B cell (primary cell): ENCODE results near the gene TCP1. TPM values are rescaled to one million over a fixed set of nuclear protein-coding genes. Genes with fewer than 3 reads are reported as not detected.
"Not testable (repeated sequence)": the region's sequence is repeated elsewhere in the genome, so short reads cannot be mapped to it uniquely, and the experiment has no call there.

Experiments
- ATAC-seq: fragments of 200-7000 bp; cut with Tn5 transposase; one replicate; pipeline ENCODE4 v1.10.0; 2021; ENCODE audit warnings: low read depth, mild to moderate bottlenecking, moderate number of reproducible peaks, moderate library complexity
- CTCF ChIA-PET: fragments of 350-600 bp; sonication (Branson Sonifier 250); formaldehyde crosslinking; loops from one replicate; lab custom pipeline; 2021; ENCODE audit warnings: antibody characterized with exemption, inconsistent platforms; lab: Charles Lee
- POLR2A ChIA-PET: fragments of 350-600 bp; sonication (Branson Sonifier 250); formaldehyde crosslinking; loops from one replicate; lab custom pipeline; 2021; ENCODE audit warnings: antibody characterized with exemption; lab: Charles Lee
- DNase-seq: peaks from one replicate; pipeline ENCODE4 v3.0.0; 2013
- H2AFZ ChIP-seq: 2 replicates; pipeline ENCODE4 v1.6.1; 2012; ENCODE audit warnings: mild to moderate bottlenecking, low read depth, low read length; ENCODE audit not compliant: insufficient read depth, poor library complexity, severe bottlenecking
- H3K27ac ChIP-seq, 2 donors: 1 replicate in 1 of 2; 2 replicates in 1 of 2; pipeline ENCODE4 v1.5.1; 2012 to 2013; ENCODE audit warnings: low read length in 2 of 2, mild to moderate bottlenecking in 2 of 2, moderate library complexity in 1 of 2
- H3K27me3 ChIP-seq, 4 experiments: fragments of 200-600 bp in 1 of 4; sonication (generic) in 1 of 4; replicated peaks in 1 of 4; 1 replicate in 2 of 4; 2 replicates in 2 of 4; pipeline versions ENCODE4 v1.6.1 to v1.7.0; 2013 to 2016; ENCODE audit warnings: low read length in 3 of 4, mild to moderate bottlenecking in 2 of 4, mixed read lengths in 1 of 4, moderate library complexity in 1 of 4; ENCODE audit not compliant: insufficient read depth in 4 of 4, control insufficient read depth in 3 of 4; ENCODE audit errors: control extremely low read depth in 1 of 4
- H3K36me3 ChIP-seq, 2 experiments: replicated peaks in 1 of 2; 1 replicate in 1 of 2; 2 replicates in 1 of 2; pipeline versions ENCODE4 v1.6.1 to v1.7.1; 2013; ENCODE audit warnings: low read length in 1 of 2; ENCODE audit not compliant: insufficient read depth in 2 of 2, control insufficient read depth in 1 of 2; ENCODE audit errors: control extremely low read depth in 1 of 2, extremely low read depth in 1 of 2
- H3K4me1 ChIP-seq, 2 donors: fragments of 200-600 bp in 1 of 2; sonication (generic) in 1 of 2; 1 replicate in 1 of 2; 2 replicates in 1 of 2; pipeline versions ENCODE4 v1.5.1 to v1.6.1; 2013 to 2017; ENCODE audit warnings: low read length in 2 of 2; ENCODE audit not compliant: control insufficient read depth in 2 of 2, insufficient read depth in 2 of 2
- H3K4me2 ChIP-seq: replicated peaks from 2 replicates; pipeline ENCODE3; 2012; ENCODE audit warnings: mild to moderate bottlenecking, low read depth, low read length; ENCODE audit not compliant: poor library complexity, severe bottlenecking
- H3K4me3 ChIP-seq, 5 experiments: fragments of 200-600 bp in 1 of 5; sonication (generic) in 1 of 5; 1 replicate in 3 of 5; 2 replicates in 2 of 5; pipeline versions ENCODE4 v1.5.1 to v1.7.0; 2011 to 2016; ENCODE audit warnings: low read length in 4 of 5, mild to moderate bottlenecking in 4 of 5, low read depth in 2 of 5, control low read depth in 1 of 5, moderate library complexity in 1 of 5; ENCODE audit not compliant: insufficient read depth in 1 of 5; ENCODE audit errors: control extremely low read depth in 1 of 5, extremely low read depth in 1 of 5
- H3K79me2 ChIP-seq: fragments of 200-600 bp; sonication (generic); one replicate; pipeline ENCODE4 v1.6.0; 2016; ENCODE audit warnings: low read length; ENCODE audit not compliant: control insufficient read depth, insufficient read depth
- H3K9ac ChIP-seq: fragments of 200-600 bp; sonication (generic); 2 replicates; pipeline ENCODE4 v1.6.1; 2017; ENCODE audit warnings: mild to moderate bottlenecking, low read length, moderate library complexity
- H3K9me3 ChIP-seq, 3 donors: one replicate each; pipeline versions ENCODE4 v1.6.1 to v1.7.1; 2013; ENCODE audit warnings: low read length in 2 of 3; ENCODE audit not compliant: control insufficient read depth in 2 of 3, insufficient read depth in 1 of 3; ENCODE audit errors: control extremely low read depth in 1 of 3
- H4K20me1 ChIP-seq: 2 replicates; pipeline ENCODE4 v1.6.0; 2012; ENCODE audit warnings: mild to moderate bottlenecking, low read length; ENCODE audit not compliant: insufficient read depth, control insufficient read depth, poor library complexity, severe bottlenecking
- H3K27ac Mint-ChIP-seq: one replicate; pipeline ENCODE4 v1.8.0; 2021; ENCODE audit warnings: mixed read lengths
- H3K27me3 Mint-ChIP-seq: one replicate; pipeline ENCODE4 v1.8.0; 2021; ENCODE audit warnings: mixed read lengths
- H3K4me1 Mint-ChIP-seq: one replicate; pipeline ENCODE4 v1.8.0; 2021; ENCODE audit warnings: mixed read lengths
- H3K4me3 Mint-ChIP-seq: one replicate; pipeline ENCODE4 v1.8.0; 2021; ENCODE audit warnings: mixed read lengths
- H3K9me3 Mint-ChIP-seq: one replicate; pipeline ENCODE4 v1.8.0; 2022; ENCODE audit warnings: mixed read lengths; ENCODE audit not compliant: insufficient read depth
- EZH2 ChIP-seq: IDR thresholded peaks from 2 replicates; pipeline ENCODE4 v1.6.1; 2012; ENCODE audit warnings: borderline replicate concordance, low read depth, mild to moderate bottlenecking, moderate library complexity, low read length; ENCODE audit not compliant: insufficient read depth, poor library complexity, severe bottlenecking
- WGBS: methylation state at CpG from one replicate; pipeline ENCODE4 v1.1.5; 2013; ENCODE audit warnings: missing lambda C conversion rate; ENCODE audit not compliant: insufficient coverage; 5-methylcytosine and 5-hydroxymethylcytosine counted together
- intact Hi-C: fragments of 100-400 bp; cut with micrococcal nuclease; formaldehyde crosslinking; loops from one replicate; pipeline ENCODE4 v1.10.0; 2022
- polyA plus RNA-seq: library from polyadenylated mRNA; depleted of rRNA; stranded (reverse); fragments of >200 nt; gene quantifications from 2 replicates; pipeline ENCODE4 v1.2.3, GENCODE V29; 2012
- total RNA-seq, 2 donors: library from RNA; stranded (reverse); fragments of 120-200 nt in 1 of 2; gene quantifications; 1 replicate in 1 of 2; 2 replicates in 1 of 2; pipeline versions ENCODE4 v1.2.3 to v1.2.4, GENCODE V29; 2013 to 2022
- TF ChIP-seq, protein P1 (sequence below): fragments of 200-600 bp; IDR thresholded peaks from one replicate; pipeline ENCODE4 v1.8.0; 2022; ENCODE audit warnings: antibody characterized with exemption, mild to moderate bottlenecking

The TCP1 gene
- total and polyA plus RNA-seq, 2 donors (not counting 1 experiment from before 2014, with no cell fraction given): 63.8 to 137 TPM

DNA sequence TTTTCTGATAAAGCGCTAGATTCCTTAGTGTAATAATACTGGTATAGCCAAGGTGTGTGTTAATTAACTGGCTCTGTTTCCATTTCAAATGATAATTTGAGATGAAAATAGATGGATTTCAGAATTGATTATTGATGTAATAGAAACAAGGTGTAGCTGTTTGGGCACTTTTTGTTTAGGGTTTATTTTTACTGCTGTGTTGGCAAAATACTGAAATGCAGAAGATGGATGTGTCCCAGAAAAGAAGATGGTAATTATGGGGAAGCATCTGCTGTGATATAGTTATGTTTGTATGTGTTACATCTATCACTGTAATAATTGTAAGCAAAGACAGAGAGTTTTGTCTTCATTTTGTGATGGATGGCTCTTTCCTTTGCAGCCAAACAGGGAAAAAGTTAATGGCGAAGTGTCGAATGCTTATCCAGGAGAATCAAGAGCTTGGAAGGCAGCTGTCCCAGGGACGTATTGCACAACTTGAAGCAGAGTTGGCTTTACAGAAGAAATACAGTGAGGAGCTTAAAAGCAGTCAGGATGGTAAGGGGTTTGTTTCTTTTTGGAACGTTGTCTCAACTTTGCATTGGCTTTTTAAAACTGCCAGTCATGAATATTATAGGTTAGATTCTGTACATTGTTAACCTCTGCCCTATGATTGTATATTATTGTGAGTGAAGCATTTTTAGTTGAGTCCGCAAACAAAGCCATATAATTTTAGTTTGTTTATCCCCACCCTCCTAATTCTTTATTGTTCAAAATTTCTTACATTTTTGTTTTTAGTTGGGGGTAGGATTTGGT lies 36.1 kb downstream of the TCP1 start:
- ChIA-PET CTCF (no interaction called here), POLR2A (no interaction called here)
- H3K4me1 ChIP-seq: no peaks in the 10 kb centered on the region
- intact Hi-C loops: no loop called here
- no peak overlapping the region for H2AFZ ChIP-seq
- H3K36me3 ChIP-seq: peaks cover 15 to 59% of the 10 kb centered on the region in 2 experiments
- H3K27ac ChIP-seq: no peak overlapping the region
- no peak overlapping the region for H3K27ac Mint-ChIP-seq
- 94% methylated on average over 3 of the region's 6 CpGs for WGBS
- no peaks in the 10 kb centered on the region for H4K20me1 ChIP-seq
- no peak for TF ChIP-seq EZH2
- TF ChIP-seq, protein P1, sequence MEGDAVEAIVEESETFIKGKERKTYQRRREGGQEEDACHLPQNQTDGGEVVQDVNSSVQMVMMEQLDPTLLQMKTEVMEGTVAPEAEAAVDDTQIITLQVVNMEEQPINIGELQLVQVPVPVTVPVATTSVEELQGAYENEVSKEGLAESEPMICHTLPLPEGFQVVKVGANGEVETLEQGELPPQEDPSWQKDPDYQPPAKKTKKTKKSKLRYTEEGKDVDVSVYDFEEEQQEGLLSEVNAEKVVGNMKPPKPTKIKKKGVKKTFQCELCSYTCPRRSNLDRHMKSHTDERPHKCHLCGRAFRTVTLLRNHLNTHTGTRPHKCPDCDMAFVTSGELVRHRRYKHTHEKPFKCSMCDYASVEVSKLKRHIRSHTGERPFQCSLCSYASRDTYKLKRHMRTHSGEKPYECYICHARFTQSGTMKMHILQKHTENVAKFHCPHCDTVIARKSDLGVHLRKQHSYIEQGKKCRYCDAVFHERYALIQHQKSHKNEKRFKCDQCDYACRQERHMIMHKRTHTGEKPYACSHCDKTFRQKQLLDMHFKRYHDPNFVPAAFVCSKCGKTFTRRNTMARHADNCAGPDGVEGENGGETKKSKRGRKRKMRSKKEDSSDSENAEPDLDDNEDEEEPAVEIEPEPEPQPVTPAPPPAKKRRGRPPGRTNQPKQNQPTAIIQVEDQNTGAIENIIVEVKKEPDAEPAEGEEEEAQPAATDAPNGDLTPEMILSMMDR: no peak
- DNase-seq (no peak), ATAC-seq (no peak)
- H3K79me2 ChIP-seq: no peaks in the 10 kb centered on the region
- no peaks in the 10 kb centered on the region for H3K27me3 Mint-ChIP-seq
- H3K9me3 ChIP-seq: no peaks in the 10 kb centered on the region
- no peaks in the 10 kb centered on the region for H3K4me1 Mint-ChIP-seq
- H3K4me3 Mint-ChIP-seq: no peak overlapping the region
- H3K27me3 ChIP-seq: no peaks in the 10 kb centered on the region
- H3K4me3 ChIP-seq: no peak overlapping the region
- H3K4me2 ChIP-seq: no peak overlapping the region
- H3K9ac ChIP-seq: no peak overlapping the region
- H3K9me3 Mint-ChIP-seq: no peaks in the 10 kb centered on the region

DNA sequence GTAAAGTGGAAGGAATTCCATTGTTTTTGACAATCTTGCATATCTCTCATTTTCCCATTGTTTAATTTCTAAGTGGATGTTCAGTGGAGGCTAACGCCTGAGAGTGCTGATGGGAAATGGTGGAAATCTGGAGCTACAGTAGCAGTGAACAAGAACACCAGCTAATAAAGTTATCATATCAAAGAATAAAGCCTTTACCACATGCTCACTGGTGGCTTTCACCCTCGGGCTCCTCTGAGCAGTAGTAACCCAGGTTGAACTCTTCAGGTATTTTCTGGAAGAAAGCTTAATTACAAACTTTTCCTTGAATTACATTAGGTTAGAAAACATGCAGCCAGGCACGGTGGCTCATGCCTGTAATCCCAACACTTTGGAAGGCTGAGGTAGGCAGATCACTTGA lies 38.0 kb downstream of the TCP1 start:
- intact Hi-C loops: no loop called here
- Histone ChIP-seq H3K27ac (no peak overlapping the region), H3K27me3 (no peaks in the 10 kb centered on the region), H2AFZ (no peak overlapping the region), H4K20me1 (no peaks in the 10 kb centered on the region), H3K4me1 (no peaks in the 10 kb centered on the region), H3K4me2 (no peak overlapping the region), H3K36me3 (peaks cover 23 to 70% of the 10 kb centered on the region in 2 experiments), H3K4me3 (no peak overlapping the region), H3K9me3 (no peaks in the 10 kb centered on the region), H3K79me2 (peaks cover 3% of the 10 kb centered on the region), H3K9ac (no peak overlapping the region)
- ChIA-PET POLR2A (no interaction called here), CTCF (interaction anchor here (0.6 to 1.2 kb wide), 4 partner anchors 22 to 62 kb away, joined by 3 read pairs; no protein-coding TSS in a partner anchor)
- Mint-ChIP-seq H3K4me1 (no peaks in the 10 kb centered on the region), H3K27ac (no peak overlapping the region), H3K27me3 (no peaks in the 10 kb centered on the region), H3K9me3 (no peaks in the 10 kb centered on the region), H3K4me3 (no peak overlapping the region)
- ATAC-seq (no peak), DNase-seq (no peak)
- WGBS: no CpG with 5 or more reads among the region's 3 CpGs
- TF ChIP-seq EZH2: no peak
- TF ChIP-seq, protein P1: no peak

DNA sequence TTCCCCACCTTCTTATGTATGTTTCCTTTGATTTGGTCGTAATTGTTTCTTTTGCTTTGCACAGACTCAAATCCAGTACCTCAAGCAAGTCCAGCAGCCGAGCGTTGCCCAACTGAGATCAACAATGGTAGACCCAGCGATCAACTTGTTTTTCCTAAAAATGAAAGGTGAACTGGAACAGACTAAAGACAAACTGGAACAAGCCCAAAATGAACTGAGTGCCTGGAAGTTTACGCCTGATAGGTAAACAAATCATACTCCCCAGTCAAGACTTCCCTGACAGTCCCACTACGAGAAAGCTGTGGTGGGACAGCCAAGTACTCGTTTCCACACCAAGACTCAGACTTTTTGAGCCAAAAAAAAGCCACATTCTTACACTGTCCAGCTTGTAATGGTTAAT lies 41.3 kb downstream of the TCP1 start:
- H3K4me3 ChIP-seq, intact Hi-C loops, H3K9me3 Mint-ChIP-seq, H3K27me3 Mint-ChIP-seq, ATAC-seq, H3K9me3 ChIP-seq, CTCF ChIA-PET, H3K9ac ChIP-seq, H3K4me3 Mint-ChIP-seq, H3K27ac Mint-ChIP-seq, POLR2A ChIA-PET, H3K27ac ChIP-seq, DNase-seq, H3K4me1 ChIP-seq, H3K27me3 ChIP-seq, H2AFZ ChIP-seq, H3K4me2 ChIP-seq, H3K4me1 Mint-ChIP-seq: not testable (repeated sequence)
- H3K79me2 ChIP-seq: peaks cover 24% of the 10 kb centered on the region
- peaks cover 24% of the 10 kb centered on the region for H4K20me1 ChIP-seq
- H3K36me3 ChIP-seq: peaks cover 25 to 78% of the 10 kb centered on the region in 2 experiments
- WGBS: 92% methylated on average over 3 of the region's 7 CpGs
